NCI-H526 treated with DMSO at 0.1 percent for 48 hours (cell line): ENCODE data around the gene TRIM72.
"Not testable (repeated sequence)": the region's sequence is repeated elsewhere in the genome, so short reads cannot be mapped to it uniquely, and the experiment has no call there.

ENCODE experiments used
- DNase-seq: peaks from one replicate; lab custom pipeline; 2025; lab: John Stamatoyannopoulos, UW

TRIM72 gene

DNA sequence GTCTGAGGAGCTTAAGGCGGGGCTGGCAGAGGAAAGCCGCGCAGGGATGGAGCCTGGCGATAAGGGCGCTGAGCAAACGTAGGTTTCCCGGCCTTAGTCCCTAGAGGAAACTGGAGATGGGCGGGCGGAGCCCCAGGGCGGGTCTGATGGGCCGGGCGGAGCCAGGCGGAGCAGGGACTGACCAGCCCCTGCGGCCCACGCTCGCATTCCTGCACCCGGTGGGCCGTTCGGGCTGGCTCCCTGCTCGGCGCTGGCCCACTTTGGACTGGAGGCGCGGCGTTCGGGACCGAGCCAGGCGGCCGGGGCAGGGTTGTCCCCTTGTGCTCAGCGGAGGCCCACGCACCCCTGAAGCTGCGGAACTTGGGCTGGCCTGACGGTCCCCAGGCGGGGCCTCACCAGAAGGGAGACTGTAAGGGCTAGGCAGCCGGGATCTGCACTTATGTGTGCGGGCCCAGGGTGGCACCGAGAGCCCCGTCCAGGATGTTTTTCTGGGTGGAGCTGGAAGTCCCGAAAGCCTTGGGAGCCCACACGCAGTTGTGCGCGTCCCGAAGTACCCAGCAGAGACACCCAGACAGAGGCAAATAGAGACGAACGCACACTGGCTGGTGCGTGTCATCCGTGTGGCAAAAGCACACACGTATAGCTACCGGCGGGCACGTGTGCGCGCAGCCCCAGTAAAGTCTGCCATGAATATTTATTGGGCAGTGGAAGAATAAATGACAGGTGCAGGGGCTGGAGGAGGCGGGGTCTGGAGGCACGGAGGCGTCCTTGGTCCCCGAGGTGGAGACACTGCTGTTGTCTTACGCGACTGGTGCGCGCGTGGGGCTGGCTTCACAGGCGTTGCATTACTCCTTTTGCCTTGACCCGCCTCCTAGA, 1.6 kb downstream of the TRIM72 start:
- peak; percentile 9 for DNase-seq

DNA sequence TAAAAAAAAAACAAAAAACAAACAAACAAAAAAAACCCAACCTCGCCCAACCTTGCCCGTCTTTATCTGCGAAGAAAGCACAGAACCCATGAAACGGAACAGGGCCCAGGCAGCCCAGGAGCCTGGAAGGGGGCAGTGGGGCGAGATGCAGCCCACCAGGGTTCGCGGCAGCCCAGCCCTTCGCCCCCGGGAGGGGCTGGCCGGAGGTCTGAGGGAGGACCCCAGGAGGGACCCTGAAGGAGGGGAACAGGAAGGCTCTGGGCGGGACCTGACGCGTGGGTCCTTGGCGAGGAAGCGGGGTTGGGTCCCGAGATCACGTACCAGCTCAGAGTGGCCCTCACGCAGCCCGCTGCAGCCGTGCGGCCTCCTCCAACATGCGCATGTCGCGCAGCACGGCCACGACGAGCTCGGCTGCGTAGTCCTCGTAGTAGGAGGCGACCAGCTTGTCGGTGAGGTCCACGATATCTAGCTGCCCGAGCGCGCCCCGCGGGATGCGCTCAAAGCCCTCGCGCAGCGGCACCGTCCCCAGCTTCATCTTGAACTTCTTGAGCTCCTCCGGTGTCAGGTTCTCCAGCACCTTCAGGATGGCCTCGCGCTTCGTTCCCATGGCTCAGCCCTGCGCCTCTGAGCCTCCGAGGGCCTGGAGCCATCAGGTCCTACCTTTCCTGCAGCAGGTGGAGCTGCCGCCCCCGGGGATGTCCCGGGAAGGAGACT, 2.7 kb downstream of the TRIM72 start, which contains the start of gene PYDC1:
Gene PYDC1 (minus strand): TSS at position 714 of the 714 bp plus-strand sequence. CDS start 107 bp downstream, at position 607.
- no peak for DNase-seq

DNA sequence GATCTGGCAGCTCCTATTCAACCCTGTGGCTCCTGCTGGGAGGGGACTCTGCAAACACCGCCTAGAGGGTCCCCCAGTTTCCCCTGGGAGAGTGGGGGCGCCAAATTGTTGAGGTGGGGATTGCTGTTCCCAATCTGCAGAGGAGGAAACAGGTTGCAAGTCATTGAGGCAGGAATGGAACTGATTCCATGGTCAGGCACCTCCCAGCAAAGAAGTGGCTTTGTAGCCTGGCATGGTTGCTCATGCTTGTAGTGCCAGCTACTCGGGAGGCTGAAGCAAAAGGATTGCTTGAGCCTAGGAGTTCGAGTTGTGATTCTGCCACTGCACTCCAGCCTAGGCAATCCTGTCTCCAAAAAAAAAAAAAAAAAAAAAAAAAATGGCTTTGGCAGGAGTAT, 3.2 kb downstream of the TRIM72 start:
- no peak for DNase-seq

DNA sequence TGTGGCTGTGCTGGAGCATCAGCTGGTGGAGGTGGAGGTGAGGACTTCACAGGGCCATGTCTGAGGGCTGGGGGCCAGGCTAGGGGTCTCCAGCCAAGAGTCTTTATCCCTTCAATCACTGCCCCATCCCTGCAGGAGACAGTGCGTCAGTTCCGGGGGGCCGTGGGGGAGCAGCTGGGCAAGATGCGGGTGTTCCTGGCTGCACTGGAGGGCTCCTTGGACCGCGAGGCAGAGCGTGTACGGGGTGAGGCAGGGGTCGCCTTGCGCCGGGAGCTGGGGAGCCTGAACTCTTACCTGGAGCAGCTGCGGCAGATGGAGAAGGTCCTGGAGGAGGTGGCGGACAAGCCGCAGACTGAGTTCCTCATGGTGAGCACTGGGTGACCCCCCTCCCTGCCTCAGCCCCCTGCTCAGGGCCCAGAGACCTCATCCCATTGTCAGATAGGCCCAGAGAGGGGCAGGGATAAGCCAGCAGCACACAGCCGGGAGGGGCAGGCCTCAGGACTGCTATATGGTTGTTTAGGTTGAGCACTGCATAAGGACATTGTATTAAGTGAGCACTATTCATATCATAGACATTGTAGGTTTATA, 5.3 kb downstream of the TRIM72 start:
- DNase-seq, result no peak

DNA sequence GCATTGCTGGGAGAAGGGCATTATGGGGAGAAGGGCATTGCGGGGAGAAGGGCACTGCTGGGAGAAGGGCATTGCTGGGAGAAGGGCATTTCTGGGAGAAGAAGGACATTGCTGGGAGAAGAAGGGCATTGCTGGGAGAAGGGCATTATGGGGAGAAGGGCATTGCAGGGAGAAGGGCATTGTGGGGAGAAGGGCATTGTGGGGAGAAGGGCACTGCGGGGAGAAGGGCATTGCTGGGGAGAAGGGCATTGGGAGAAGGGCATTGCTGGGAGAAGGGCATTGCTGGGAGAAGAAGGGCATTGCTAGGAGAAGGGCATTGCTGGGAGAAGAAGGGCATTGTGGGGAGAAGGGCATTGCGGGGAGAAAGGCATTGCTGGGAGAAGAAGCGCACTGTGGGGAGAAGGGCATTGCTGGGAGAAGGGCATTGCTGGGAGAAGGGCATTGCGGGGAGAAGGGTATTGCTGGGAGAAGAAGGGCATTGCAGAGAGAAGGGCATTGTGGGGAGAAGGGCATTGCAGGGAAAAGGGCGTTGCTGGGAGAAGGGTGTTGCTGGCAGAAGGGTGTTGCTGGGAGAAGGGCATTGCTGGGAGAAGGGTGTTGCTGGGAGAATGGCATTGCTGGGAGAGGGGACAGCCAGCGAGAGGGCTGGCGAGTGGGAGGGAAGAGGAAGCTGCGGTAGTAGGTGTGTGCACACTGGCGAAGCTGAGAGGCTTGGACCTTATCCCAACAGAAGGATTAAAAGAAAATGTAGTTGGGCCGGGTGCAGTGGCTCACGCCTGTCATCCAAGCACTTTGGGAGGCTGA, 7.6 kb downstream of the TRIM72 start:
- DNase-seq, result no peak

DNA sequence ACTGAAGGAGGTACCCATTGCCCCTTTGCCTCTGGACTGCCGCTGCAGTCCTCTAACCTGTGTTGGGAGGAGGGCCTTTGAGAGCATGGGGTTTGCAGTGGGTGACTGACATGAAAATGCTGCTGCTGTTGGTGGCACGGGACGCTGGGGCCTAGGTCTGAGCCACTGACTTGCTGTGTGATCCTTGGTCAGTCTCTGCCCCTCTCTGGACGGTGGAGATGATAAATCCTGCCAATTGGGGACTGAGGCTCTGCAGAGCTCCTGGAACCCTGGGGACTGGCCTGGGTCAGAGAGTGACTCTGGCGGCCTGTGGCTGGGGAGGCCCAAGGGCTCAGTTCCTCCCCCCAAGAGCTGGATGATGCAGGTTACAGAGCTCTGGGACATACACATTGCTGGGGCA, 9.1 kb downstream of the TRIM72 start:
- no peak for DNase-seq

DNA sequence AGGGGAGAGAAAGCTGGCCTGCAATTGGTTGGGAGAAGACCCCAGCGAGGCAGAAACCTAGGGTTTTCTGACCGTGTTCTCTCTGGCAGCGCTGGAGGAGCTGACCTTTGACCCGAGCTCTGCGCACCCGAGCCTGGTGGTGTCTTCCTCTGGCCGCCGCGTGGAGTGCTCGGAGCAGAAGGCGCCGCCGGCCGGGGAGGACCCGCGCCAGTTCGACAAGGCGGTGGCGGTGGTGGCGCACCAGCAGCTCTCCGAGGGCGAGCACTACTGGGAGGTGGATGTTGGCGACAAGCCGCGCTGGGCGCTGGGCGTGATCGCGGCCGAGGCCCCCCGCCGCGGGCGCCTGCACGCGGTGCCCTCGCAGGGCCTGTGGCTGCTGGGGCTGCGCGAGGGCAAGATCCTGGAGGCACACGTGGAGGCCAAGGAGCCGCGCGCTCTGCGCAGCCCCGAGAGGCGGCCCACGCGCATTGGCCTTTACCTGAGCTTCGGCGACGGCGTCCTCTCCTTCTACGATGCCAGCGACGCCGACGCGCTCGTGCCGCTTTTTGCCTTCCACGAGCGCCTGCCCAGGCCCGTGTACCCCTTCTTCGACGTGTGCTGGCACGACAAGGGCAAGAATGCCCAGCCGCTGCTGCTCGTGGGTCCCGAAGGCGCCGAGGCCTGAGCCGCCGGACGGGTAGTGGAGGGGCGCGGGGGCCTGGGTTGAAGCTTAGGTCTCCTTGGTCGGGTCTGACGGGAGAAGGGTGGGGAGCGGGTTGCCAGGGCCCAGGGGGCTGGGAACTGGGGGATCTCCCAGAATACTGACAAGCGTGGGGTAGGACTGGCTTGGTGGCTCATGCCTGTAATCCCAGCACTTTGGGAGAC, 10.4 kb downstream of the TRIM72 start:
- DNase-seq, result no peak

DNA sequence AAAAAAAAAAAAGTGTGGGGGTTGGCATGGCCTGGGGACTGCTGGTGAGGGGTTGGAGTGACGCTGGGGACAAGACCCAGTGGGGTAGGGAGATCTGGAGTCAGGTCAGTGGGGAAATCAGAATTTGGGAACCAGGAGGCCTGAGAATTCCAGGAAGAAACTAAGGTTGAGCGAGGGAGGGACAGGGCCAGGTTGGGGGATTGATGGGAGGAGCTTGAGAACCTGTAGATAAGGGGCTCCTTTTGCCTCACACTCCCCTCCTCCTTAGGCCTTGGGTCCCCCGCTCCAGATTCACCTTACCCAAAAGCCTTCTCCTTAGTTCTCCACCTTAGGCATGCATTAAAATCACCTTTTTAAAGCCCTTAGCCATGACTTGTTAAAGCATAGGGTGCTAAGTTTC, 11.3 kb downstream of the TRIM72 start:
- no peak for DNase-seq

DNA sequence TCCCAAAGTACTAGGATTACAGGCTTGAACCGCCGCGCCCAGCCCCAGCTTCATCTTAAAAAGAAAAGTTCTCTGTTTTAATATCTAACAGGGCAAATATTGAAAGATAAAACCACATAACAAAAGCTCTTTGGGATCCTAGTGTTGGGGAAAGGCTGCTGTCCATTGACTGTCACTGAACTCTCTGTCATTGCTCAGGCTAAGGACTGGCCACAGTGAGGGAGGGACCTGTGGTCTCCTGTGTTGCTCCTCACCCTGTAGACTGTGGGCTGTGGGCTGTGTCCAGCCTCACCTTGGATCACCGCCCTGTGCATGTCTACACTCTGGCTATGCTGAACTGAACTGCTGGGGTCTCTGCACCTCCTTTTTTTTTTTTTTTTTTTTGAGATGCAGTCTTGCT, 14.3 kb downstream of the TRIM72 start:
- no peak for DNase-seq

DNA sequence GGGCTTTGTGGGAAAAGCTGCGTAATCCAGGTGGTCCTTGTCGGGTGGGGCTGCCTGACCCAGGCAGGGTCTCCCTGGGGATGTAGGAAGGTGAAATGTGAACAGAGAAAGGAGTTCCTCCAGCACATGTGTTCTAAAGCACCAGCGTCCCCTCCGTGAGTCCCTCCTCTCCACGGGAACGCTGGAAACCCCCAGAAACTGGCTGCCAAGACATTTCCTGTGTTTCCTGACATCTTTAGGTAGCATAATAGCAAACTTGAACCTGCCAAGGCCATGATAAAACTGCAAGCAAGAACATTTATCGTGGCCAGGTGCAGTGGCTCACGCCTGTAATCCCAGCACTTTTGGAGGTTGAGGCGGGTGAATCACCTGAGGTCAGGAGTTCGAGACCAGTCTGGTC, 15.6 kb downstream of the TRIM72 start:
- no peak for DNase-seq

DNA sequence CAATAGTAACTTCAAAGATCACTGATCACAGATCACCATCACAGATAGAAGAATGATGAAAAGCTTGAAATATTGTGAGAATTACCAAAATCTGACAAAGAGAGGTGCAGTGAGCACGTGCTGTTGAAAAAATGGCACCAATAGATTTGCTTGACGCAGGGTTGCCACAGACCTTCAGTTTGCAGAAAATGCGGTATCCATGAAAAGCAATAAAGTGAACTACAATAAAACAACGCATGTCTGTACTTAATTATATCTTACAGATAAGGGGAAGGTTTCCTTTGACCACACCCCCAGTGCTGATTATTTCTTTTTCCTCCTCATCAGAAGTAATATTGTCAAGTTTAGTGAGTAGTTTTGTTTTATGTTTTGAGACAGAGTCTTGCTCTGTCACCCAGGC, 24.1 kb downstream of the TRIM72 start:
- no peak for DNase-seq

DNA sequence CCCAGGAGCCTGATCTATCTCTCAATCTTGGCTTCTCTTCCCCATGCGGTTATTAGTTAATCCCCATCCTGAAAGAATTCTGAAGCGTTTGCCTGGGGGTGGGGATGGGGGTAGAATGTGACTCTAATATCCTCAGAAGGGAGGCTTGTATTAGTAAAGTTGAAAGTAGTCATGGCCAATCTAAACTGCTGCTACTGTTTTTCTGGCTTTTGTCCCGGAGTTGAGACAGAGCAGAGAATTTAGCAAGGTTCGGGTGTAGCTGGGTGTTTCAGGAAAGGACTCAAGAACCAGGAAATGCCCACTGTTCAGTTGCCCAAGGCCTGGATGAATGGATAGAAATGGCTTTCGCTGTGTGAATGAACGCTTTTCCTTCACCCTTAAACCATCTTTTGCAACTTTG, 28.3 kb downstream of the TRIM72 start:
- DNase-seq, result no peak

DNA sequence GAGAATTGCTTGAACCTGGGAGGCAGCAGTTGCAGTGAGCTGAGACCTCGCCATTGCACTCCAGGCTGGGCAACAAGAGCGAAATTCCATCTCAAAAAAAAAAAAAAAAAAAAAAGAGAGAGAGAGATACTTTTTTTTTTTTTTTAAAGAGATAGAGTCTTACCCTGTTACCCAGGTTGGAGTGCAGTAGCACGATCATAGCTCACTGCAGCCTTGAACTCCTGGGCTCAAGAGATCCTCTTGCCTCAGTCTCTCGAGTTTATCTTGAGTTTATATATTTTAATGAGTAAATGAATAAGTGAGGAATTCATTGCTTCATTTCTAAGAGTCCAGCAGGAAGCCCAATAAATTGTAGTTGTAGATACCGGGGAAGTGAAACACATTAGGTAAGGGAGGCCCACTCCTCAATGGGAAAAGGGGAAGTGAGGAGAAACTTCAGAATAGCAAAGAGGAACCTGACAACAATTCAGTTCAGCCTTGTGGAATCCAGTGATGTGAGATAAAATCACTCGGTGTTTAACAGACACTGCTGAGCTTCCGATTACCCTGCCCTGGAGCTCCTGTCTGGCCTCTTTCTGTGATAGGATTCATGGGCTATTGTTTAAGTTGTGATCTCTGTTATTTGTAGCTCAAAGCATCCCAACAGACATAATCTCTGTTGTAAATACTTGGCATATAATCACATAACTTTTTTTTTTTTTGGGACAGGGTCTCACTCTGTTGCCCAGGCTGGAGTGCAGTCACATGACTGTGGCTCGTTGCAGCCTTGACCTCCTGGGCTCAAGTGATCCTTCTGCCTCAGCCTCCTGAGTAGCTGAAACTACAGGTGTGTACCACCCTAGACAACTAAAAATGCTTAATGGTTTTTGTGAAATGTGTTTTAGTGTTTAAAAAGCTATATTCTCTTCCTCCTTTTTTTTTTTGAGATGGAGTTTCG, 30.1 kb downstream of the TRIM72 start:
- DNase-seq, result no peak

DNA sequence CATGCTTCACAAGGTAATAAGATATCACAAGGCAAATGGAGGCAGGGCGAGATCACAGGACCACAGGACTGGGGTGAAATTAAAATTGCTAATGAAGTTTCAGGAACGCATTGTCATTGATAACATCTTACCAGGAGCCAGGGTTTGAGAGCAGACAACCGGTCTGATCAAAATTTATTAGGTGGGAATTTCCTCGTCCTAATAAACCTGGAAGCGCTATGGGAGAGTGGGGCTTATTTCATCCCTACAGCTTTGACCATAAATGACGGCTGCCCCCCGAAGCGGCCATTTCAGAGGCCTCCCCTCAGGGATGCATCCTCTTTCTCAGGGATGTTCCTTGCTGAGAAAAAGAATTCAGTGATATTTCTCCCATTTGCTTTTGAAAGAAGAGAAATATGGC, 31.7 kb downstream of the TRIM72 start:
- not testable (repeated sequence) for DNase-seq

DNA sequence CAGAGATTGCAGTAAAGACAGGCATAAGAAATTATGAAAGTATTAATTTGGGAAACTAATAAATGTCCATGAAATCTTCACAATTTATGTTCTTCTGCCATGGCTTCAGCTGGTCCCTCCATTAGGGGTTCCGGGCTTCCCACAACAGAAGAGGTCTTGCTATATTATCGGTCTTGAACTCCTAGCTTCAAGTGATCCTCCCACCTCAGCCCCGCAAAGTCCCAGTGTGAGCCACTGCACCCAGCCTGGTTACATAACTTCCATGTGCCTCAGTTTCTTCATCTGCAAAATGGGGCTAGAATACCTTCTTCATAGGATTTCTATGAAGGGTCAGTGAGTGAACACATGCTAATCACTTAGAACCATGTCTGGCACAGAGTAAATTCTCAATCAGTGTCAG, 32.4 kb downstream of the TRIM72 start:
- no peak for DNase-seq

DNA sequence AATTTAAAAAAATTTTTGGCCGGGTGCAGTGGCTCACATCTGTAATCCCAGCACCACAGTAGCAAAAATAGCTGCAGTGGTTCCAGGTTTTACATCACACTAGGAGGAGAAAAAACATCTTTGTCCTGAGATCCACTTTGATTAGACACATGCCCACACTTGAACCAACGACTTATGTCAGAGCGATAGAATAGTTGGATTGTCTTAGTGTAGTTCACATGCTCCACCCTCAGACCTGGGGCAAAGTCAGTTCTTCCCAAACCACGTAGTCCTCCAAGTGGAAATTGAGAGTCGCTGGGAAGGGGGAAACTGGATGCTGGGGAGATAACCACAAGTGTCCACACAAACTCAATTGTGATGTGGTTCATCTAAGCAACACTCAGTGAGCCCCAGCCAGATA, 34.4 kb downstream of the TRIM72 start:
- no peak for DNase-seq

DNA sequence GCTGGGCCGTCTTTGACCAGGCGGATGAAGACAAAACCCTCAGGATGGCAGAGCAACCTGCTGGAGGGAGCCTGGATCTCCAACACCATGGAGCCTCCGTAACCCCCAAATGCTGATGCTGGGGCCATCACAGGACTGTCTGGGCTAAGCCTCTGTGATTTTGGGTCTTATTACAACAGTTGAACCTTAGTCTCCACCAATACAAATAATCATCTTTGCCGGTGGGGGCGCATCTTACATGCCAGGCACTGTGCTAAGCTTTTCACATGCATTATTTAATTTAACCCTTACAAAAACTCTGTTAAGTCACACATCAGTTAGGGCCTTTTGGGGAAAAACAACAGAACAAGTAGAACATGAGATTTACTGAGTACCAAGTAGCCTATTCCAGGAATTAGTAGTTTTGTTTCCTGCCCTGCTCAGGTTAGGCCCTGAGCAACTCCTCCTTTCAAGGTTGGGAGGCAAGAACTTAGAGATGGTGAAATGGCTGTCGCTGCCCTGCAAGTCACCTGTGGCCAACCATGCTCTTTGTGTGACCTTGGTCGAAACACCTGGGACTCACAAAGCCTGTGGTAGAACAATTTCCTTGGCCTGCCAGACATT, 37.0 kb downstream of the TRIM72 start:
- DNase-seq, result no peak

DNA sequence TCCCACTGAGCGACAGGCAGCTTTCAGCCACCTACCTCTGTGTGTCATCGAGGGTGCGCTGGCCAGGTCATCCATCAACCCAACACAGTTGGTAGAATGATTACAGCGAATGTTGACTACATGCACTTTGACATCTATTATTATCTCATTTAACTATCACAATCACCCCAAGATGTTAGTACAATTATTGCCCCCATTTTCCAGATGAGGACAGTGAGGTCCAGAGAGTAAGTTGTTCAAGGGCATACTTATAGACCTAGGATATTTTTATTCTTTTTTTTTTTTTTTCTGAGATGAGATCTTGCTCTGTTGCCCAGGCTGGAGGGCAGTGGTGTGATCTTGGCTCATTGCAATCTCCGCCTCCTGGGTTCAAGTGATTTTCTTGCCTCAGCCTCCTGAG, 37.5 kb downstream of the TRIM72 start:
- DNase-seq, result no peak

DNA sequence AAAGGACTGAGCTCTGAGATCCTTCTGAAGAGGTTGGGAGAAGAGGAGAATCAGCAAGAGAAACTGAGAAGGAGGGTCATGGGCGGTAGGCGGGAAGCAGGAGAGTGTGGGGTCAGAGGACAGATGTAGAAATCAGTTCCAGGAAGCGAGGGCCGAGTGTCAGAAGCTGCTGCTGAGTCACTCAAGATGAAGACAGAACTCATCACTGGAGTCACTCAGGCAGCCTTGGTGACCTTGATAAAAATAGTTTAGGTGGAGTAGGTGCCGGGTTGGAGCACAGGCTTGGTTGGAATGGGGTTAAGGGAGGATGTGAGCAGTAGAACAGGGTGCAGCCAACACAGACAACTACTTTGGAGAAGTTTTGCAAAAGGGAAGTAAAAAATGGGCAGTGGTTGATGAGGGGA, 39.7 kb downstream of the TRIM72 start:
- DNase-seq, result no peak

DNA sequence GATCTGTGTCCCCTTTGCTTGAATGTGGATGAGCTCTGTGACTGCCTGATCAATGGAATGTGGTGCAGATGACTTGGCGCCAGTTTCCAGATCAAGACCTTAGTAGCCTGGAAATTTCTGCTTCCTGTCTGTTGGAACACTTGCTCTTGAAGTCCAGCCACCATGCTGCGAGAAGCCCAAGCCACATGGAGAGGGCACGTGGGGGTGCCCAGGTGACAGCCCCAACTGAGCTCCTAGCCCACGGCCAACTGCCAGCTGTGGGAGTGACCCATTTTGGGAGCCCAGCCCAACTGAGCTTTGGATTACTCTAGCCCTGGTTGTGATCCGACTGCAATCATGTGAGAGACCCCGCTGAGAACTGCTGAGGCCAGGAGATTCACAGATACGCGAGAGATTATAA, 42.5 kb downstream of the TRIM72 start:
- DNase-seq, result no peak
